HepG2 (cell line): Measurements from ENCODE around the gene CCDC59. TPM values are rescaled to one million over a fixed set of nuclear protein-coding genes. Genes with fewer than 3 reads are reported as not detected.
A peak's percentile ranks its signal among the peaks of the same experiment; 100 is the strongest.

ENCODE experiments used
- HDAC1 ChIP-seq: sonication (generic); formaldehyde crosslinking; IDR thresholded peaks from 2 replicates; pipeline ENCODE4 v1.5.1; 2020; ENCODE audit warnings: mild to moderate bottlenecking, missing genetic modification reagents
- KAT8 ChIP-seq: IDR thresholded peaks from 2 replicates; pipeline ENCODE4 v1.6.1; 2016; ENCODE audit warnings: missing genetic modification reagents, missing compliant biosample characterization
- LBX2 ChIP-seq: sonication (generic); formaldehyde crosslinking; IDR thresholded peaks from 2 replicates; pipeline ENCODE4 v1.5.0; 2020; ENCODE audit warnings: missing genetic modification reagents, mild to moderate bottlenecking, borderline replicate concordance
- MAF1 ChIP-seq: sonication (generic); formaldehyde crosslinking; IDR thresholded peaks from 2 replicates; pipeline ENCODE4 v1.5.0; 2020; ENCODE audit warnings: missing genetic modification reagents, borderline replicate concordance
- MLXIP ChIP-seq: sonication (generic); formaldehyde crosslinking; IDR thresholded peaks from 2 replicates; pipeline ENCODE4 v1.9.0; 2021; ENCODE audit warnings: missing genetic modification reagents, borderline replicate concordance
- PAXIP1 ChIP-seq: sonication (generic); formaldehyde crosslinking; conservative IDR thresholded peaks from 2 replicates; pipeline ENCODE4 v1.4.0; 2020; ENCODE audit warnings: mild to moderate bottlenecking, missing genetic modification reagents, moderate library complexity
- TMF1 ChIP-seq: sonication (generic); formaldehyde crosslinking; IDR thresholded peaks from 2 replicates; pipeline ENCODE4 v1.8.1; 2022; ENCODE audit warnings: low read depth, missing genetic modification reagents
- ZBTB40 ChIP-seq, 2 experiments: fragments of 450-650 bp in 1 of 2; sonication (generic) in 1 of 2; formaldehyde crosslinking in 1 of 2; IDR thresholded peaks; 2 replicates each; pipeline versions ENCODE4 v1.6.1 to v1.8.0; 2016 to 2022; ENCODE audit warnings: antibody characterized with exemption in 1 of 2, mild to moderate bottlenecking in 1 of 2, missing genetic modification reagents in 1 of 2
- ZNF691 ChIP-seq: sonication (generic); formaldehyde crosslinking; IDR thresholded peaks from 2 replicates; pipeline ENCODE4 v1.4.0; 2020; ENCODE audit warnings: missing genetic modification reagents, low read depth, mild to moderate bottlenecking, borderline replicate concordance
- ZSCAN22 ChIP-seq: sonication (generic); formaldehyde crosslinking; IDR thresholded peaks from 2 replicates; pipeline ENCODE4 v1.4.0; 2020; ENCODE audit warnings: mild to moderate bottlenecking, missing genetic modification reagents
- polyA plus RNA-seq, 8 experiments: library from polyadenylated mRNA; depleted of rRNA in 3 of 8; stranded (reverse) in 7 of 8; unstranded in 1 of 8; fragments of >200 nt; fragmentation: Illumina TruSeq in 4 of 8; extraction: Trizol in 4 of 8; gene quantifications; 2 replicates each; pipeline versions ENCODE4 v1.2.1 to v1.2.3, GENCODE V29; 2011 to 2016; ENCODE audit warnings: low read depth in 4 of 8, missing spikeins in 1 of 8, mixed read lengths in 1 of 8; ENCODE audit not compliant: insufficient read depth in 1 of 8
- total RNA-seq, 5 experiments: library from RNA; depleted of rRNA; stranded (reverse); fragments of >200 nt; fragmentation: Illumina TruSeq; extraction: Trizol; gene quantifications; 2 replicates each; pipeline ENCODE4 v1.2.3, GENCODE V29; 2016; ENCODE audit warnings: low read depth in 1 of 5

Gene CCDC59
- total and polyA plus RNA-seq, 2 of the 13 experiments (the other 11 are each of a cell fraction or from before 2014, with no cell fraction given), result 16.1 to 81.3 TPM

- TF ChIP-seq PAXIP1 (peak; percentile 39; the same call in 1 of the 2 replicates), ZSCAN22 (no peak), MAF1 (CRISPR knock-in tag) (no peak), MLXIP (CRISPR knock-in tag) (no peak), ZBTB40 (IDR thresholded peaks at IDR 0.05) (no peak), ZBTB40 (CRISPR knock-in tag; IDR thresholded peaks at IDR 0.05) (no peak), KAT8 (CRISPR knock-in tag) (no peak), HDAC1 (CRISPR knock-in tag) (no peak), ZNF691 (no peak), TMF1 (CRISPR knock-in tag) (no peak), LBX2 (no peak)
These were observed 43.7 kb downstream of the CCDC59 start (continued) for GRCh38 chr12:82314406-82314892.
